H9 (cell line): ENCODE results near the gene LRRC71. TPM values are rescaled to one million over a fixed set of nuclear protein-coding genes. Genes with fewer than 3 reads are reported as not detected.

ENCODE experiments used
- DNase-seq: peaks from one replicate; pipeline ENCODE4 v3.0.0-alpha.2; 2017
- H2AFZ ChIP-seq: one replicate; pipeline ENCODE4 v1.6.1; 2013; ENCODE audit warnings: mild to moderate bottlenecking, low read length, control low read depth, moderate library complexity
- H2AK5ac ChIP-seq: 2 replicates; pipeline ENCODE4 v1.6.1; 2013; ENCODE audit warnings: low read length, control low read depth, mixed read lengths; ENCODE audit not compliant: insufficient read length
- H2BK120ac ChIP-seq: one replicate; pipeline ENCODE4 v1.6.1; 2013; ENCODE audit warnings: low read depth, mild to moderate bottlenecking, low read length, control low read depth, inconsistent platforms; ENCODE audit not compliant: poor library complexity, severe bottlenecking
- H2BK12ac ChIP-seq: 2 replicates; pipeline ENCODE4 v1.6.1; 2013; ENCODE audit warnings: low read length, control low read depth, mixed read lengths, low read depth; ENCODE audit not compliant: insufficient read length
- H2BK15ac ChIP-seq: 2 replicates; pipeline ENCODE4 v1.6.1; 2013; ENCODE audit warnings: low read depth, low read length, control low read depth
- H2BK20ac ChIP-seq: one replicate; pipeline ENCODE4 v1.6.1; 2013; ENCODE audit warnings: low read depth, mild to moderate bottlenecking, low read length, control low read depth, inconsistent platforms; ENCODE audit not compliant: poor library complexity, severe bottlenecking
- H2BK5ac ChIP-seq: 2 replicates; pipeline ENCODE4 v1.6.1; 2013; ENCODE audit warnings: low read length, control low read depth, mixed read lengths; ENCODE audit not compliant: insufficient read length
- H3K14ac ChIP-seq: 2 replicates; pipeline ENCODE4 v1.6.1; 2013; ENCODE audit warnings: low read length, control low read depth; ENCODE audit not compliant: insufficient read depth
- H3K18ac ChIP-seq: 2 replicates; pipeline ENCODE4 v1.6.1; 2013; ENCODE audit warnings: low read depth, mild to moderate bottlenecking, mixed read lengths, low read length, control low read depth; ENCODE audit not compliant: insufficient read length
- H3K23ac ChIP-seq: 2 replicates; pipeline ENCODE4 v1.6.1; 2013; ENCODE audit warnings: low read length, control low read depth, mixed read lengths, low read depth; ENCODE audit not compliant: insufficient read length
- H3K23me2 ChIP-seq: 2 replicates; pipeline ENCODE4 v1.6.1; 2013; ENCODE audit warnings: low read depth, mild to moderate bottlenecking, mixed read lengths, low read length, control low read depth; ENCODE audit not compliant: insufficient read length, poor library complexity, severe bottlenecking
- H3K27ac ChIP-seq: 2 replicates; pipeline ENCODE4 v1.5.1; 2013; ENCODE audit warnings: low read length, control low read depth, mixed read lengths, low read depth; ENCODE audit not compliant: insufficient read length
- H3K27me3 ChIP-seq: 2 replicates; pipeline ENCODE4 v1.6.1; 2013; ENCODE audit warnings: low read length, control low read depth, inconsistent platforms; ENCODE audit not compliant: insufficient read depth
- H3K4ac ChIP-seq: 2 replicates; pipeline ENCODE4 v1.6.1; 2013; ENCODE audit warnings: low read depth, mild to moderate bottlenecking, control low read depth, inconsistent platforms, low read length, moderate library complexity
- H3K4me1 ChIP-seq: 2 replicates; pipeline ENCODE4 v1.6.1; 2013; ENCODE audit warnings: low read length, control low read depth, inconsistent platforms; ENCODE audit not compliant: insufficient read depth
- H3K4me2 ChIP-seq: 2 replicates; pipeline ENCODE4 v1.6.1; 2013; ENCODE audit warnings: low read length, control low read depth, mixed read lengths; ENCODE audit not compliant: insufficient read length, insufficient read depth
- H3K56ac ChIP-seq: 2 replicates; pipeline ENCODE4 v1.6.1; 2013; ENCODE audit warnings: low read depth, mild to moderate bottlenecking, mixed read lengths, low read length, control low read depth; ENCODE audit not compliant: insufficient read length
- H3K79me1 ChIP-seq: 2 replicates; pipeline ENCODE4 v1.6.1; 2013; ENCODE audit warnings: low read depth, mild to moderate bottlenecking, moderate library complexity, low read length, control low read depth, inconsistent platforms; ENCODE audit not compliant: insufficient read depth, poor library complexity, severe bottlenecking
- H3K79me2 ChIP-seq: 2 replicates; pipeline ENCODE4 v1.6.1; 2013; ENCODE audit warnings: low read length, control low read depth, inconsistent platforms; ENCODE audit not compliant: insufficient read depth
- H3K9ac ChIP-seq: 2 replicates; pipeline ENCODE4 v1.6.1; 2013; ENCODE audit warnings: low read length, control low read depth, mixed read lengths; ENCODE audit not compliant: insufficient read length; ENCODE audit errors: extremely low read depth
- H3K9me3 ChIP-seq: one replicate; pipeline ENCODE4 v1.6.1; 2013; ENCODE audit warnings: low read depth, low read length, inconsistent platforms; ENCODE audit not compliant: control insufficient read depth
- H3T11ph ChIP-seq: one replicate; pipeline ENCODE4 v1.6.1; 2013; ENCODE audit warnings: mild to moderate bottlenecking, low read length, control low read depth, inconsistent platforms
- H4K20me1 ChIP-seq: one replicate; pipeline ENCODE4 v1.6.1; 2013; ENCODE audit not compliant: control insufficient read depth, insufficient read length, insufficient read depth
- H4K5ac ChIP-seq: 2 replicates; pipeline ENCODE4 v1.6.1; 2013; ENCODE audit warnings: low read depth, mild to moderate bottlenecking, mixed read lengths, low read length, control low read depth; ENCODE audit not compliant: insufficient read length
- H4K8ac ChIP-seq: replicated peaks from 2 replicates; pipeline ENCODE4 v1.6.1; 2013; ENCODE audit warnings: low read length, control low read depth, mixed read lengths, low read depth; ENCODE audit not compliant: insufficient read length
- H4K91ac ChIP-seq: 2 replicates; pipeline ENCODE4 v1.6.1; 2013; ENCODE audit warnings: low read depth, mild to moderate bottlenecking, moderate library complexity, mixed read lengths, low read length, control low read depth; ENCODE audit not compliant: insufficient read length
- H3K27ac Mint-ChIP-seq, 3 experiments: 2 replicates in 2 of 3; 3 replicates in 1 of 3; pipeline ENCODE4 v1.8.0; 2020 to 2021; ENCODE audit warnings: mixed read lengths in 3 of 3, mild to moderate bottlenecking in 1 of 3, moderate library complexity in 1 of 3
- H3K27me3 Mint-ChIP-seq: 2 replicates; pipeline ENCODE4 v1.8.0; 2021; ENCODE audit warnings: low read depth, mild to moderate bottlenecking, moderate library complexity, mixed read lengths
- H3K36me3 Mint-ChIP-seq, 3 experiments: 2 replicates in 2 of 3; 3 replicates in 1 of 3; pipeline ENCODE4 v1.8.0; 2020 to 2021; ENCODE audit warnings: low read depth in 3 of 3, mixed read lengths in 3 of 3; ENCODE audit not compliant: insufficient read depth in 1 of 3
- H3K4me1 Mint-ChIP-seq, 2 experiments: 2 replicates each; pipeline ENCODE4 v1.8.0; 2020; ENCODE audit warnings: mixed read lengths in 2 of 2
- H3K4me3 Mint-ChIP-seq, 2 experiments: 2 replicates in 1 of 2; 3 replicates in 1 of 2; pipeline ENCODE4 v1.8.0; 2020 to 2021; ENCODE audit warnings: mild to moderate bottlenecking in 2 of 2, mixed read lengths in 2 of 2, moderate library complexity in 1 of 2
- H3K9me3 Mint-ChIP-seq, 2 experiments: 2 replicates in 1 of 2; 3 replicates in 1 of 2; pipeline ENCODE4 v1.8.0; 2020; ENCODE audit warnings: mild to moderate bottlenecking in 2 of 2, mixed read lengths in 2 of 2, moderate library complexity in 1 of 2
- CTCF ChIP-seq: fragments of 200-600 bp; sonication (generic); conservative IDR thresholded peaks from 3 replicates; pipeline ENCODE4 v1.8.0; 2021; ENCODE audit warnings: antibody characterized with exemption, mild to moderate bottlenecking
- WGBS: extraction: QIAGEN DNeasy Blood & Tissue Kit; methylation state at CpG from one replicate; pipeline ENCODE4 v1.1.7; 2013; ENCODE audit warnings: missing lambda C conversion rate, low lambda C conversion rate, mixed read lengths; ENCODE audit not compliant: insufficient read length; ENCODE audit errors: extremely low coverage; 5-methylcytosine and 5-hydroxymethylcytosine counted together
- total RNA-seq: library from RNA; stranded (reverse); gene quantifications from 2 replicates; pipeline ENCODE4 v1.2.1, GENCODE V29; 2021

Gene LRRC71
- total RNA-seq, 1 experiment from 2014 or later: not detected

GRCh38 chr1:156951371-156951770 is 30.9 kb downstream of the LRRC71 start:
- no peak overlapping the region for H3K27ac ChIP-seq
- Mint-ChIP-seq H3K27me3 (no peaks in the 10 kb centered on the region), H3K36me3 (peaks cover 42 to 85% (median 80%) of the 10 kb centered on the region in 3 experiments; a peak in 6 of 7 replicates), H3K4me1 (peaks cover 3 to 8% of the 10 kb centered on the region in 2 experiments; a peak in 3 of 4 replicates), H3K27ac (0 out of 7 replicates have a peak overlapping the region, but pooled peaks of 1 of the 3 experiments have one; percentile 26), H3K4me3 (no peak overlapping the region), H3K9me3 (no peaks in the 10 kb centered on the region)
- no peaks in the 10 kb centered on the region for H3K4me1 ChIP-seq
- H4K8ac ChIP-seq: no peak overlapping the region
- no peak overlapping the region for H3K4me2 ChIP-seq
- no peak overlapping the region for H2AFZ ChIP-seq
- H3K18ac ChIP-seq: no peak overlapping the region
- H4K20me1 ChIP-seq: no peaks in the 10 kb centered on the region
- no peak overlapping the region for H2BK15ac ChIP-seq
- no peaks in the 10 kb centered on the region for H3K79me2 ChIP-seq
- WGBS: no CpG with 5 or more reads among the region's 5 CpGs
- no peaks in the 10 kb centered on the region for H3K9me3 ChIP-seq
- no peak overlapping the region for H3K14ac ChIP-seq
- no peak overlapping the region for H4K91ac ChIP-seq
- no peak overlapping the region for H3T11ph ChIP-seq
- no peak overlapping the region for H3K4ac ChIP-seq
- H2BK12ac ChIP-seq: no peak overlapping the region
- no peak for TF ChIP-seq CTCF
- H3K56ac ChIP-seq: no peak overlapping the region
- H3K23ac ChIP-seq: no peak overlapping the region
- H3K23me2 ChIP-seq: no peaks in the 10 kb centered on the region
- H4K5ac ChIP-seq: no peak overlapping the region
- DNase-seq: no peak
- no peak overlapping the region for H2BK120ac ChIP-seq
- no peak overlapping the region for H2BK5ac ChIP-seq
- no peaks in the 10 kb centered on the region for H3K27me3 ChIP-seq
- no peaks in the 10 kb centered on the region for H3K79me1 ChIP-seq
- no peak overlapping the region for H3K9ac ChIP-seq
- no peak overlapping the region for H2BK20ac ChIP-seq
- H2AK5ac ChIP-seq: no peak overlapping the region
